Stimulated activated CD4-positive, alpha-beta T cell treated with anti-CD3 and anti-CD28 coated beads, Interleukin-1b, Interleukin-23, amount 100 ng/mL, for 4 hours (primary cell): ENCODE results near the gene TET1.
"Not testable (repeated sequence)": the region's sequence is repeated elsewhere in the genome, so short reads cannot be mapped to it uniquely, and the experiment has no call there.

Source experiments
- DNase-seq, 2 donors: peaks; one replicate each; pipeline ENCODE4 v3.0.0-alpha.2; 2020; ENCODE audit warnings: low read depth in 2 of 2

Gene TET1

DNA sequence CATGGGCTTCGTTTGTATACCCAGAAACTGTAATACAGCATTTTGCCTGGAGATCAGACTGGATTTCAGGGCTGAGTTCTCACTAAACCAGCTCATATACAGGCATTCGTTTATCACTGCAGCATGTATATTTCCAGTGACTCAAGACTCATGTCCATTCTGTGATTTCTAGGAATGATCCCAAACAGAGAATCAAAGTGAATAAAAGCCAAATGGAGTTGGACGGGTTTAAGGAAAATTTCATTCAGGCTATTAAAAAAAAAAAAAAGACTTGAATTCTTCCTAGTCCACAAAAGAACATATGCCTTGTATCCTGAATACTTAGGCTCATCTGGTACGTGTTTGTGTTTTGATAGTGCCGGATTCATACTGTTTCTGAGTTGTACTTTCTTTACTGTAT is 46.8 kb downstream of the TET1 start:
- no peak for DNase-seq

DNA sequence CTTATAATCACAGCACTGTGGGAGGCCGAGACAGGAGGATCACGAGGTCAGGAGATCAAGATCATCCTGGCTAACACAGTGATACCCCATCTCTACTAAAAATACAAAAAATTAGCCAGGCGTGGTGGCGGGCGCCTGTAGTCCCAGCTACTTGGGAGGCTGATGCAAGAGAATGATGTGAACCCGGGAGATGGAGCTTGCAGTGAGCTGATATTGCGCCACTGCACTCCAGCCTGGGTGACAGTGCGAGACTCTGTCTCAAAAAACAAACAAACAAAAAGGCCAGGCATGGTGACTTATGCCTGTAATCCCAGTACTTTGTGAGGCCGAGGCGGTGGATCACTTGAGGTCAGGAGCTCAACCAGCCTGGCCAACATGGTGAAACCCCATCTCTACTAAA is 49.9 kb downstream of the TET1 start:
- not testable (repeated sequence) for DNase-seq

DNA sequence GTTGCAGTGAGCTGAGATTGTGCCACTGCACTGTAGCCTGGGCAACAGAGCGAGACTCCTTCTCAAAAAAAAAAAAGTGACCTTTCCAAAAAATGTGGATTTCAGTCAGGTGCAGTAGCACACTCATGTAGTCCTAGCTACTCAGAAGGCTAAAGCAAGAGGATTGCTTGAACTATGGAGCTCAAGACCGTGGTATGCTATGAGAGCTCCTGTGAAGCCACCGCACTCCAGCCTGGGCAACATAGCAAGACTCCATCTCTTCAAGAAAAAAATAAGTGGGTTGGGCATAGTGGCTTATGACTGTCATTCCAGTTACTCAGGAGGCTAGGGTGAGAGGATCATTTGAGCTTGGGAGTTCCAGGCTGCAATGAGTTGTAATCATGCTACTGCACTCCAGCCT is 51.1 kb downstream of the TET1 start:
- no peak for DNase-seq

DNA sequence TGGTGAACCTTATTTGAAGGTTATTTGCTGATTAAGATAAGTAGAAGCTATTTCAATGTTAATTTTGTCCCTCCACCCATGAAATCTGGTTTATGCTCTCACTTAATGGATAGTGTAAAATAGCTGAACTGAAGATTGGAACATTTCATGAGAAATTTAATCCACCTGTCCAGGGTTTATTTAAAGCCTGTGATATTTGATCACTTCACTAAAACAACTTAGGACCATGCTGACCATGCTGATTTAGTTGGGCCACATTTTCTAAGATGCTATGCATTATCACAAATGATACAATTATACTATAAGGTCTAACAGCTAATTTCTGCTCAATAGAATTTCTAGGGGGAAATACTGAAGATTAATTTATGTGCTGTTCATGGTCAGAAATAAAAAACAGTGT is 53.8 kb downstream of the TET1 start:
- not testable (repeated sequence) for DNase-seq

DNA sequence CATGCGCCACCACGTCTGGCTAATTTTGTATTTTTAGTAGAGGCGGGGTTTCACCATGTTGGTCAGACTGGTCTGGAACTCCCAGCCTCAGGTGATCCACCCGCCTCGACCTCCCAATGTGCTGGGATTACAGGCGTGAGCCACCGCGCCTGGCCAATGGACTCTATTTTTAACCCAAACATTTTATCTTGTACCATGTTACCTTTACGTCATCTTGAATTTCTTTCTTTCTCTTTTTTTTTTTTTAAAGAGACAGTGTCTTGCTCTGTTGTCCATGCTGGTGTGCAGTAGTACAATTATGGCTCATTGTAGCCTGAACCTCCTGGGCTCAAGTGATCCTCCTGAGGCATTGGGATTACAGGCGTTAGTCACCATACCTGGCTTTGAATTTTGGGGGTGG is 57.6 kb downstream of the TET1 start:
- DNase-seq = not testable (repeated sequence)

DNA sequence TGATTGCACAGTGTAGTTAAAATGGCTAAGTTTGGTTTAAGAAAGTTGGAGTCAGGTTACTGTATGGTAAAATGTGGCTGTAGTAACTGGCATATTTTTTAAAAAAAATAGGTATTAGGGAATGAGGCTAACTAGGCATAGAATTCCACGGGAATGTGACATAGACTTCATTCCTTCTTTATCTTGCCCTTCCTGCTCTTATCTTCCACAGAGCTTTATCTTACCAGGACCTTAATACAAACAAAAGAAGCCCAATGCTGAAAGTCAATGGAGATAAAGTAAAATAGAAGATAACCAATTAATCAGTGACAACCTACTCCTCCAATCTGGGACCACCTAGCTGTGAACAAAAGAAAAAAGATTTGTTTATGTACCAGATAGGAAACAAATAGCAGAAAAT is 58.1 kb downstream of the TET1 start:
- no peak for DNase-seq

DNA sequence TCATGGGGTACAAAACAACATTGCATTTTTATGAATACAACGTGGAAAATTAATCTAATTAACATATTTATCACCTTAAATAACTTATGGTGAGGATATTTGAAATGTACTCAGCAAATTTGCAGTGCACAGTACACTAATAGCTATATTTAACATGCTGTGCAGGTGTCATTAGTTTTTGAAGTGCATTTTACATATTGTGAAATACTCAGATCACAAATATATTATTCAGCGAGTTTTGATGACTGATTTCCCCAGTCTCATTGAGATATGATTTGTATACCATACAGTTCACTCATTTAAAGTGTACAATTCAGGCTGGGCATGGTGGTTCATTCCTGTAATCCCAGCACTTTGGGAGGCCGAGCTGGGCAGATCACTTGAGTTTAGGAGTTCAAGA is 59.5 kb downstream of the TET1 start:
- DNase-seq = no peak

DNA sequence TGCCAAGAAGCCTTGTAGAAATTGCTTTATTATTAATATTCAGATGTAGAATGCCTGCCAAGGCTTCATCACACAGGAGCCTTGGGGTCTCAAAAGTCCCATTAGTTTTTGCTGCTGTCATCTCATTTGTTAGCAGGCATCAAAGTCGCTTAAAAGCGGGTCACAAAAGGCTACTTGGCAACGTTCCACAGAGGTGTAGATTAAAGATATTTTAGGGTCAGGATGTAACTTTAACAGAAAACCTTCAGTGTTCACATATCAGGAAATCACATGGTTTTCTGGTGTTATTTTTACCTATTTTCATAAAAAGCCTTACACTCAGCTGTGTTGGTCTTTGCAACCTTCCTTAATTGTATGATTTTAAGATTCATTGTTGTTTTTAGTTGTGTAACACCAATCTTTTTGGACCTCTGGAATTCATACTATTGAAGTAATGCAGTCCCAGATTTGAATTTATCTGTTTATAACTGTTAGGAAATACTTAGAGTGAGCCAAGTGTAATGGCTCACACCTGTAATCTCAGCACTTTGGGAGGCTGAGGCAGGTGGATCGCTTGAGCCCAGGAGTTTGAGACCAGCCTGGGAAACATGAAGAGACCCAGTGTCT is 65.3 kb downstream of the TET1 start:
- DNase-seq = no peak

DNA sequence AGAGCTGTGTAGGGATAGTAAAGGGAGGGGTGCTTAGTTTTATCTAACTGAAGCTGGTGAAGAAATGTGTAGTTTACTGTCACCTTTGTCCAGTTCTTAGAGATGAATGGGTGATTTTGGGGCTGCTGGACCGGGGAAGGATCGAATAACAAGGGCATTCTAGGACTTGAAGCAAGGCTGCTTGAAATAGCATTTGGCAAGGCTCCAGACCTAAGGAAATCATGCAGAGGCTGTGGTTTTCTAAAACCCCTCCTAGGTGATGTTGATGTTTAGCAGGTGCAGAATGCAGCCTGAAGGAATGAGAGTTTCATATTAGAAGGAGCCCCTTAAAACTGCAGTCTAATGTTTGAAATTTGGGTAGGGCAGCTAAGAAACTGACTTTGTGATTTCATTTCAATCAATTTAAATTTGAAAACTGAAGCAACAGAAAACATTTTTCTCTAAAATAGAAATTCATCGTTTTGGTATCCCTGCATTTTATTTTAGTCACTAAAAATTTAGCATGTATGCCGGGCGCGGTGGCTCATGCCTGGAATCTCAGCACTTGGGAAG is 68.5 kb downstream of the TET1 start:
- no peak for DNase-seq

DNA sequence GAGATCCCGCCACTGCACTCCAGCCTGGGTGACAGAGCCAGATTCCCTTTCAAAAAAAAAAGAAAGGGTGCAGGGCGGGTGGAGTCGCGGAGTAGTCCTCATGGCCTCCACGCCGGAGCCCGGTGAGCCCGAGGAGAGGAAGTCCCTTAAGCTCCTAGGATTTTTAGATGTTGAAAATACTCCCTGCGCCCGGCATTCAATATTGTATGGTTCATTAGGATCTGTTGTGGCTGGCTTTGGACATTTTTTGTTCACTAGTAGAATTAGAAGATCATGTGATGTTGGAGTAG is 72.1 kb downstream of the TET1 start:
- DNase-seq = not testable (repeated sequence)

DNA sequence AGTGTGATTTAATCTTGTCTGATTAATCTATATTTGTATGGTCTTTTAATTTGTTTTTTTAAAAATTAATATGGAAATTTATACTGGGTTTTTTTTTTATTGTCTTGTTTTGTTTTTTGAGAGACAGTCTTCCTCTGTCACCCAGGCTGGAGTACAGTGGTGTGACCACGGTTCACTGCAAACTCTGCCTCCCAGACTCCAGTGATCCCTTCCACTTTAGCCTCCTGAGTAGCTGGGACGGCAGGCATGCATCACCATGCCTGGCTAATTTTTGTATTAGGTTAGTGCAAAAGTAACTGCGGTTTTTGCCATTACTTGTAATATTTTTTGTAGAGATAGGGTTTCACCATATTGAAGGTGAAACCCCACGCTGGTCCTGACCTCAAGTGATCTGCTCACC is 73.1 kb downstream of the TET1 start:
- DNase-seq = no peak

DNA sequence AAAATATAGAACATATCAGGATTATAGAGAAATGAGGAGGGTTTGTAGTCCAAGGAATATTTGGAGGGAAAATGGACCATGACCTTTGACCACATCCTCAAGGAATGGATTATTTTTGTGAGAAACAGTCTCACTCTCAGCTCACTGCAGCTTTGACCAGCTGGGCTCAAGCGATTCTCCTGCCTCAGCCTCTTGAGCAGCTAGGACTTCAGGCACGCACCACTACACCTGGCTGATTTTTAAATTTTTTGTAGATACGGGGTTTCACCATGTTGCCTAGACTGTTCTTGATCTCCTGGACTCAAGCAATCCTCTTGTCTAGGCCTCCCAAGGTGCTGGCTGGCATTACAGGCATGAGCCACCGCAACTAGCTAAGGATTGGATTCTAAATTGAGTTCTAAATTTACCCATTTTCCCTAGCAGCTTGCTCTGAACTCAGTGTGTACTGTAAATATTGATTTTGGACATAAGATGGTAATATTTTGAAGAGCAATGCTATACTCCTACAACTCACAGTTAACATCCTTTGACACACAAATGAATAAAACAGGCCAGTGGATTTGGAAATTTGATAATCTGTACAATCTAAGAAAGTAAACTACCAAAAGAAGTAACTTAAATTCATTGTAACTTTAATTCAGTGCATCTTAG is 73.8 kb downstream of the TET1 start:
- DNase-seq = no peak

DNA sequence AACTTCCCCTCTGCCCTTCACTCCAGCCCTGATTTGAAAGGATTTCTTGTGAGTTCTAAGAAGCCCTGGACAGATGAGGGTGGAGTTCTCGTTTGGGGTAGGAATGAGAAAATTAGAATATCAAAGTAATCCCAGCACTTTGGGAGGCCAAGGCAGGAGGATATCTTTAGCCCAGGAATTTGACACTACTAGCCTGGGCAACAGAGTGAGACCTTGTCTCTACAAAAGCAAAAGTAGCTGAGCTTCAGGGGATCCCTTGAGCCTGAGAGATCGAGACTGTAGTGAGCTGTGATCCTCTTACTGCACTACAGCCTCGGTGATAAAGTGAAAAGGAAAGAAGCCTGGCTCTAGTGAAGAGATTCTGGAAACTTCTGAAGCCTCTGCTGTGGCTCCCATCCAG is 76.2 kb downstream of the TET1 start:
- no peak for DNase-seq

DNA sequence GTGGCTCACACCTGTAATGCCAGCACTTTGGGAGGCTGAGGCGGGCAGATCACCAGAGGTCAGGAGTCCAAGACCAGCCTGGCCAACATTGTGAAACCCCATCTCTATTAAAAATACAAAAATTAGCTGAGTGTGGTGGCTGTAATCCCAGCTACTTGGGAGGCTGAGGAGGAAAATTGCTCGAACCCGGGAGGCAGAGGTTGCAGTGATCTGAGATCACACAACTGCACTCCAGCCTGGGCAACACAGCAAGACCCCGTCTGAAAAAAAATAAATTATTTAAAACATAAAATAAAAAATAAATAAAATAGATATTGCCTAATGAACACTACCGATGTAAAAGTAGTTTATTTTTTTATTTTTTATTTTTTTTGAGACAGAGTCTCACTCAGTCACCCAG is 83.4 kb downstream of the TET1 start:
- DNase-seq = not testable (repeated sequence)

DNA sequence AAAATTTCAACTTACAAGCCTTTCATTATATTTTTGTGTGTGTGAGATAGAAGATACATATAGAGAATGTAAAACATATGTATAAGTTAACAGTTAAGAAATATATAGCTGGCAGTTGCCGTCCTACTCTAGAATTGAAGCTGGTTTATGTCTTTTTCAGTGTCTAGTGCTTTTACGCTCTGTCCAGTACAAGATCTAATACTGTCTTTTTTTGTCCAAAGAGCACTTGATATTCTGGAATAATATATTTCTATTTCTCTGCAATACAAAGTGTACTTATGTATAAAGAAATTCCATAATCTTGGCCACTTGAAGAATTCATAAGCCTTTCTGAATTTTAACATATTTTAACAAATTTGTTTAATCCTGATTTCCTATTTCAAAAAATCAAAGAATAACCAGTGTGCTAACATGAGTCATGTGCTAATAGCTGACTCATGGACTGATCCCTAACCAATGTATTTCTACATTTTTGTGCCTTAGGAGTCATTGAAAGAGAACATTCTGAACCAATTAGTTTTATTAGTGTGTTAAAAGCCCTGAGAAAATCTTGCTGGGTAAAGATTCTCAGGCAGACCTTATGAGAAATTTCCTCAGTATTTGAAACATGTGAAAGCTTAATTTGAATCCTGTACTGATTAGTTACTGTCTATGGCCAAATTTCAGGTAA is 87.7 kb downstream of the TET1 start:
- no peak for DNase-seq

DNA sequence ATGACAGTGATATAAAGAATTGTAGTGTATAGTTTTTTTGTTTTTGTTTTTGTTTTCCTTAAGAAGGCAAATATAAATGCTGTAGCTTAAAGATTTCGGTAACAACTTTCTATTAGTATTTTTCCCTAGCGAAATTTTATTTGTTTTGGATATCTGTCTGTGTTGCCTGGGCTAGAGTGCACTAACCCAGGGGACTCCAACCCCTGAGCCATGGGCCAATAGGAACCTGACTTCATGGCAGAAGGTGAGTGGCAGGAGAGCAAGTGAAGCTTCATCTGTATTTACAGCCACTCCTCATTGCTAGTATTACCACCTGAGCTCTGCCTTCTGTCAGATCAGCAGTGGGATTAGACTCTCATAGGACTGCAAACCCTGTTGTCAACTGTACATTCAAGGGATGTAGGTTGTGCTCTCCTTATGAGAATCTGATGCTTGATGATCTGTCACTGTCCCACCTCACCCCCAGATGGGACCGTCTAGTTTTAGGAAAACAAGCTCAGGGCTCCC is 95.5 kb downstream of the TET1 start:
- no peak for DNase-seq

DNA sequence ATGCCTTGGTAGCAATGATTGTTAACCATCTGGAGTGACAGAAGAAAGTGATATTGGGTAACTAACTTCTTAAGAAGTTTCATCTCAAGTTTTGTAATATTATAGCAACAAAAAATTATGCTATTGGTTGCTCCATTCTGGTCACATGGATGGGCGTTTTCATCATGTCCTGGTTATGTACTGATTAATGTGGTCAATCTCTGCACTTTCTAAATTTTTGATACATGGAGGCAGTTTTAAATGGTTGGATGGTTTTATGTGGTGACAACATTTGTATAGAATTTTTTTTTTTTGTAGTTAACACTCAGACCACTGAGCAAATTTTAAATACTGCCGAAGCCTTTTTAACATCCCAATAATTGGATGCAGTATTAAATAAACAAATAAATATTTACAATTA is 105.7 kb downstream of the TET1 start:
- no peak for DNase-seq

DNA sequence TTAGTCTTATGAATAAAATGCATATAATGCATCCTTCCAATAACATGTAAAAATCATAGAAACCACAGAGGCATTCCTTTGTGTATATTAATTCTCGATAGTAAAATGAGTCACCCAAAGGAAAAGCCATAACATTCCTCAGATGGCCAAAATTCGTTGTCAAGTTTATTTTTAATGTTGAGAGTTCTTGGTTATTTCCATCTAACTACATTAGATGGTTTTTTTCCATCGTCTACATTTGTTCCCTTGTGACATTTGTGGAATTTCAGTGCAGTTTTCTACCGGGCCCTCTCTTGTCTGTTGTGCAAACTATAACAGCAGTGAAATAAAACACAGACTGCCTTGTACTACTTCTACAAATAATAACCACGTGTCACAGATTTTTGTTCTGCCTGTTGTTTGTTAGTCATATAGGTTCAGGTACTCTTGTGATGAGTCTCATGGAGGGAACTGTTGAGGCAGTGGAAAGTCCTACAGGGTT is 106.2 kb downstream of the TET1 start:
- DNase-seq = no peak

DNA sequence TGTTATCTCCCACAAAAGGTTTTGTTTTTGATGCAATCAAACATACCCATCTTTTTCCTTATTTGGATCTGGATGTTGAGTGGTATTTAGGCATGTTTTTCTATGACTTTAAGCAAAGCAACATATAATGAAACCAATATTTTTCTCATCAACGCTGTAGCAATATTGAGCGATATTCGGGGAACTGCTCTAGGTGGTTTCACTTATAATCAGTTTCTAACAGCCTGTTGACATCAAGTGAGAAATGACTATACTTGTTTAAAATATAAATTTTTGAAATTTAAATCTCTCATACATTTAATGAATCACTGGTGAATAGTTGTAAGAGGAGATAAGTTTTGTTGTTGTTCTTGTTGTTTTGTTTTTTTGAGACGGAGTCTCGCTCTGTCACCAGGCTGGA is 108.1 kb downstream of the TET1 start:
- no peak for DNase-seq

DNA sequence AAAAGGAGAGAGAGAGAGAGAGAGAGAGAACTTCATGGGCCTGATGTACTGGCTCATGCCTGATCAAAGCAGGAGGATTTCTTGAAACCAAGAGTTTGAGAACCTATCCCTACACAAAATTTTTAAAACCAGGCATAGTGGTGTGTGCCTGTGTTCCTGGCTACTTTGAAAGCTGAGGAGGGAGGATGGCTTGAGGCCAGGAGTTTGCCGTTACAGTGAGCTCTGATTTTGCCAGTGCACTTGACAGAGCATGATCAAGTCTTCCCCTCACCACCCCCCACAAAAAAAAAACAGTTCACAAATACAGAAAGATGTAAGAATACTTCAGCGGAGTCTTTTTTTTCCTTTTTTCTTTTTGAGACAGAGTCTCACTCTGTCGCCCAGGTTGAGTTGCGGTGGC is 108.8 kb downstream of the TET1 start:
- DNase-seq = no peak

DNA sequence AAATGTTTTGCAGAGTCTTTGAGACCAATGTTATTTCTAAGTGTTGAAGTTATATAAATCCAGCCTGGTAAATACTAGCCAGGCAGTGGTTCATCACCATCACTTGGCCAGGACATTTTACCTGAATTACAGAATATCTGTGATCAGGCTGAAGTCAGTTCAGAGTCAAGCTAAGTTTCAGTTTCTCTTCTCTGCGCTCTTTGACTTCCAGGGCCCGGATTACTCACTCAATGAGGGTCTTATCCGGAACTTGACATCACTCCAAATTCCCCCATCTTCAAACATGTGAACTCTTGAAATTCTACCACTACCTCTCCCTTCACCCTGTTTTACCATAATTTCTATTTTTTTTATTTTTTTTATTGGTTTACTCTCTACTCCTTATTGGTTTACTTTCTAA is 124.3 kb downstream of the TET1 start:
- DNase-seq = no peak

DNA sequence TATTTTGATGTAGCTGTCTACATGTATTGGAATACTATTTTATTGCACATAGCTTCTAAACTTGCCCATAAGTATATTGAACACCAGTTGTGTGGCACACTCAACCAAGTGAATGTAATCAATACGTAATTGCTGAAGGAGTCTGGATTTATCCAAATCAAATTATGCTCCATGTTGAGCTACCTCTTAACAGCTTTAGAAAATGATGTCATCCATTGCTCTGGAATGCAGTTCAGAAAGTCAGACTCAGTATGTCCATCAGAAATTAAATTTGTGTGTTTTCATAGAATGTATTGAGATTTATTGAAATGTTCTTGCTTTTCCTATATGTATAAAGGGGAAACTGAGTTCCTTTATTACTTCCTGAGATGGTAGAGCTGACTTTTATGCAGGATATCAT is 135.9 kb downstream of the TET1 start:
- DNase-seq = no peak

DNA sequence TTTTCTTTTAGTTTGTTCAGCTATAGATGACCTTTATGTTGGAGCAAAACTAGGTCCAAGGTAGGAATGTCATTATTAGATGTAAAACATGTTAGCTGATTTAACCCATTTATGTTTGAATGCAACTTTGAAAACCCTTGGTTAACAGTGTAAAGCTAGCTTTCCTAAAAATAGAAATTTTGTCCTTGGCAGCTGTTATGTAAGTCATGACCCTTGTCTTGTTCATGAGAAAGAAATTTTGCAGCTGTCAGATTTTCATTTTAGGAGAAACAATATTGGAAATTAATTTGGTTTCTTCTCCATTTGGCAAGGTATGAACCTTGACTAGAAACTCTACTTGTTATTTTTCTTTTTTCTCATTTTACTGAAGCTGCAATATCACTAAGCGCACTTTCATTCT is 137.0 kb downstream of the TET1 start:
- DNase-seq = no peak
